Keratinocyte (primary cell): ENCODE measurements around the gene ADAMTS9. TPM values are rescaled to one million over a fixed set of nuclear protein-coding genes. Genes with fewer than 3 reads are reported as not detected.

Experiments used
- DNase-seq: peaks from one replicate; pipeline ENCODE4 v3.0.0-alpha.2; 2011; ENCODE audit warnings: low read depth, missing footprints, low spot score
- FAIRE-seq: peaks from 2 replicates; lab custom pipeline; 2011; peaks lifted over from hg19 to GRCh38; lab: Jason Lieb, UNC
- H2AFZ ChIP-seq: 2 replicates; pipeline ENCODE4 v1.6.0; 2012; ENCODE audit warnings: low read length, control low read depth, inconsistent platforms; ENCODE audit not compliant: control insufficient read depth
- H3K27ac ChIP-seq: 2 replicates; pipeline ENCODE4 v1.5.1; 2011; ENCODE audit warnings: low read length; ENCODE audit not compliant: control insufficient read depth, insufficient read depth
- H3K27me3 ChIP-seq: 3 replicates; pipeline ENCODE4 v1.6.0; 2011; ENCODE audit warnings: low read length; ENCODE audit not compliant: control insufficient read depth, insufficient read depth; ENCODE audit errors: extremely low read depth
- H3K36me3 ChIP-seq, 2 experiments: 2 replicates in 1 of 2; 3 replicates in 1 of 2; pipeline ENCODE4 v1.5.1; 2011; ENCODE audit warnings: low read length in 2 of 2, mild to moderate bottlenecking in 1 of 2; ENCODE audit not compliant: control insufficient read depth in 2 of 2, insufficient read depth in 2 of 2; ENCODE audit errors: extremely low read depth in 1 of 2
- H3K4me1 ChIP-seq: 3 replicates; pipeline ENCODE4 v1.5.1; 2011; ENCODE audit warnings: low read length; ENCODE audit not compliant: control insufficient read depth, insufficient read depth; ENCODE audit errors: extremely low read depth
- H3K4me2 ChIP-seq: 3 replicates; pipeline ENCODE4 v1.6.0; 2011; ENCODE audit warnings: low read depth, low read length; ENCODE audit not compliant: control insufficient read depth, insufficient read depth; ENCODE audit errors: extremely low read depth
- H3K4me3 ChIP-seq, 3 experiments: fragments of 200-600 bp in 1 of 3; sonication (generic) in 1 of 3; 2 replicates in 2 of 3; 3 replicates in 1 of 3; pipeline ENCODE4 v1.5.1; 2011 to 2016; ENCODE audit warnings: low read length in 3 of 3, mild to moderate bottlenecking in 3 of 3, control low read depth in 2 of 3, inconsistent platforms in 1 of 3, low read depth in 1 of 3, mixed read lengths in 1 of 3, mixed run types in 1 of 3, moderate library complexity in 1 of 3; ENCODE audit not compliant: control insufficient read depth in 2 of 3, insufficient read depth in 2 of 3; ENCODE audit errors: extremely low read depth in 1 of 3
- H3K79me2 ChIP-seq: 2 replicates; pipeline ENCODE4 v1.6.0; 2012; ENCODE audit warnings: low read length; ENCODE audit not compliant: control insufficient read depth, insufficient read depth
- H3K9ac ChIP-seq: 3 replicates; pipeline ENCODE4 v1.6.0; 2011; ENCODE audit warnings: low read length; ENCODE audit not compliant: control insufficient read depth, insufficient read depth; ENCODE audit errors: extremely low read depth
- H3K9me1 ChIP-seq: 3 replicates; pipeline ENCODE4 v1.6.0; 2011; ENCODE audit warnings: low read length; ENCODE audit not compliant: control insufficient read depth, insufficient read depth; ENCODE audit errors: extremely low read depth
- H3K9me3 ChIP-seq: 2 replicates; pipeline ENCODE4 v1.5.1; 2012; ENCODE audit warnings: low read depth, low read length; ENCODE audit not compliant: control insufficient read depth
- H4K20me1 ChIP-seq: 3 replicates; pipeline ENCODE4 v1.6.0; 2011; ENCODE audit warnings: low read length; ENCODE audit not compliant: control insufficient read depth, insufficient read depth; ENCODE audit errors: extremely low read depth
- CTCF ChIP-seq, 3 experiments: IDR thresholded peaks in 1 of 3; conservative IDR thresholded peaks in 1 of 3; optimal IDR thresholded peaks in 1 of 3; 2 replicates in 2 of 3; 3 replicates in 1 of 3; pipeline versions ENCODE3 to v1.5.1; 2011; ENCODE audit warnings: low read length in 3 of 3, mild to moderate bottlenecking in 3 of 3, moderate library complexity in 2 of 3, control low read depth in 1 of 3, inconsistent platforms in 1 of 3; ENCODE audit not compliant: insufficient read depth in 2 of 3; ENCODE audit errors: extremely low read depth in 1 of 3
- EZH2 ChIP-seq: IDR thresholded peaks from one replicate; pipeline ENCODE4 v1.6.1; 2012; ENCODE audit warnings: inconsistent platforms, mild to moderate bottlenecking, low read length, moderate library complexity
- dilution Hi-C: fragments of 300-500 bp; cut with MboI; formaldehyde crosslinking; loops from one replicate; pipeline ENCODE4 v1.7.0; 2020; ENCODE audit warnings: low sequenced_read_pairs; ENCODE audit not compliant: extremely low pct_ligation_motif_present
- polyA plus RNA-seq, 5 experiments: library from polyadenylated mRNA; depleted of rRNA in 3 of 5; stranded (reverse) in 3 of 5; stranded (forward) in 1 of 5; unstranded in 1 of 5; fragments of >200 nt; gene quantifications; 1 replicate in 1 of 5; 2 replicates in 3 of 5; 3 replicates in 1 of 5; pipeline versions ENCODE4 v1.2.1 to v1.2.3, GENCODE V29; 2011 to 2012; ENCODE audit warnings: missing spikeins in 2 of 5, low read depth in 1 of 5, low replicate concordance in 1 of 5

The ADAMTS9 gene
- polyA plus RNA-seq, 1 donor (not counting 4 experiments of a cell fraction or from before 2014, with no cell fraction given), result 0.43 TPM

- no peaks in the 10 kb centered on the region for H3K79me2 ChIP-seq
- dilution Hi-C loops, result no loop called here
- H3K27me3 ChIP-seq, result no peaks in the 10 kb centered on the region
- H3K27ac ChIP-seq, result no peak overlapping the region
- TF ChIP-seq EZH2 (no peak), CTCF (optimal IDR thresholded peaks at IDR 0.05 in 1 of 3, IDR thresholded peaks at IDR 0.05 in 1 of 3, conservative IDR thresholded peaks at IDR 0.05 in 1 of 3; ENCODE audit: extremely low read depth in 1 of 3, insufficient read depth in 2 of 3, low read length in 3 of 3) (no peak)
- H3K4me2 ChIP-seq, result no peak overlapping the region
- H3K9ac ChIP-seq, result no peak overlapping the region
- no peaks in the 10 kb centered on the region for H4K20me1 ChIP-seq
- no peaks in the 10 kb centered on the region for H3K4me1 ChIP-seq
- DNase-seq (no peak), FAIRE-seq (no peak)
- H3K9me3 ChIP-seq, result no peaks in the 10 kb centered on the region
- no peak overlapping the region for H3K4me3 ChIP-seq
- no peaks in the 10 kb centered on the region for H3K36me3 ChIP-seq
- H2AFZ ChIP-seq, result no peak overlapping the region
- no peaks in the 10 kb centered on the region for H3K9me1 ChIP-seq
These were observed 31.3 kb downstream of the ADAMTS9 start for GRCh38 chr3:64656544-64656943.

GRCh38 chr3:64655160-64655559 is 32.6 kb downstream of the ADAMTS9 start:
- Histone ChIP-seq H3K9ac (no peak overlapping the region), H3K9me1 (no peaks in the 10 kb centered on the region), H4K20me1 (no peaks in the 10 kb centered on the region), H3K4me1 (no peaks in the 10 kb centered on the region), H3K4me2 (no peak overlapping the region), H3K27ac (no peak overlapping the region), H2AFZ (no peak overlapping the region), H3K79me2 (no peaks in the 10 kb centered on the region), H3K36me3 (no peaks in the 10 kb centered on the region), H3K4me3 (no peak overlapping the region), H3K9me3 (no peaks in the 10 kb centered on the region), H3K27me3 (no peaks in the 10 kb centered on the region)
- DNase-seq (no peak), FAIRE-seq (no peak)
- TF ChIP-seq CTCF (optimal IDR thresholded peaks at IDR 0.05 in 1 of 3, IDR thresholded peaks at IDR 0.05 in 1 of 3, conservative IDR thresholded peaks at IDR 0.05 in 1 of 3; ENCODE audit: extremely low read depth in 1 of 3, insufficient read depth in 2 of 3, low read length in 3 of 3) (no peak), EZH2 (no peak)
- dilution Hi-C loops, result no loop called here
